Parathyroid adenoma (tissue), 2 donors: ENCODE data around the gene TIAM2.
"Not testable (repeated sequence)": the region's sequence is repeated elsewhere in the genome, so short reads cannot be mapped to it uniquely, and the experiment has no call there.

Source experiments
- H2AFZ ChIP-seq: fragments of 300-600 bp; sonication (generic); one replicate; pipeline ENCODE4 v1.7.0; 2017; ENCODE audit warnings: antibody characterized with exemption, mild to moderate bottlenecking
- H3K27ac ChIP-seq: fragments of 300-600 bp; sonication (generic); one replicate; pipeline ENCODE4 v1.7.0; 2017
- H3K27me3 ChIP-seq: fragments of 300-600 bp; sonication (generic); one replicate; pipeline ENCODE4 v1.7.0; 2017; ENCODE audit warnings: low read length; ENCODE audit not compliant: control insufficient read depth, insufficient read depth
- H3K36me3 ChIP-seq: fragments of 300-600 bp; sonication (generic); one replicate; pipeline ENCODE4 v1.7.0; 2017; ENCODE audit warnings: low read length; ENCODE audit not compliant: control insufficient read depth, insufficient read depth
- H3K4me1 ChIP-seq: fragments of 300-600 bp; sonication (generic); one replicate; pipeline ENCODE4 v1.7.0; 2017; ENCODE audit warnings: control low read depth
- H3K4me2 ChIP-seq: fragments of 300-600 bp; sonication (generic); one replicate; pipeline ENCODE4 v1.7.0; 2017; ENCODE audit warnings: low read length
- H3K4me3 ChIP-seq: fragments of 300-600 bp; sonication (generic); one replicate; pipeline ENCODE4 v1.7.0; 2017; ENCODE audit warnings: low read depth, low read length
- H3K79me2 ChIP-seq: fragments of 300-600 bp; sonication (generic); one replicate; pipeline ENCODE4 v1.7.0; 2017; ENCODE audit warnings: control low read depth
- H3K9ac ChIP-seq: fragments of 300-600 bp; sonication (generic); one replicate; pipeline ENCODE4 v1.7.0; 2017; ENCODE audit warnings: mild to moderate bottlenecking
- H3K9me3 ChIP-seq: fragments of 300-600 bp; sonication (generic); one replicate; pipeline ENCODE4 v1.7.0; 2017; ENCODE audit warnings: low read length; ENCODE audit not compliant: control insufficient read depth
- CTCF ChIP-seq: fragments of 300-600 bp; sonication (generic); IDR thresholded peaks from one replicate; pipeline ENCODE4 v1.7.0; 2017; ENCODE audit warnings: antibody characterized with exemption, mild to moderate bottlenecking
- donor health status: primary hyperparathyroidism.

The TIAM2 gene

DNA sequence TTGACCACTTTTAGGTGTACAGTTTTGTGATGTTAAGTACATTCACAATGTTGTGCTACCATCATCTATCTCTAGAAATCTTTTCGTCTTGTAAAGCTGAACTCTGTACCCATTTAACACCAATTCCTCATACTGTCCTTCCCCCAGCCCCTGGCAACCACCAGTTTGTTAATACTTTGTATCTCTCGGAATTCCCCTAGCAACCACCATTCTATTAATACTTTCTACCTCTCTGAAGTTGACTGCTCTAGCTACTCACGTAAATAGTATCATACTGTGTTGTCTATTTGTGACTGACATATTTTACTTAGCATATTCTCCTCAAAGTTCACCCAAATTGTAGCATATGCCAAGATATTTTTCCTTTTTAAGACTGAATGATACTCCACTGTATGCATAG is 186.4 kb downstream of the TIAM2 start:
- H3K27me3 ChIP-seq, result no peaks in the 10 kb centered on the region
- no peak overlapping the region for H3K27ac ChIP-seq
- no peaks in the 10 kb centered on the region for H3K4me1 ChIP-seq
- no peak overlapping the region for H3K4me2 ChIP-seq
- H3K79me2 ChIP-seq, result no peaks in the 10 kb centered on the region
- H3K9me3 ChIP-seq, result no peaks in the 10 kb centered on the region
- TF ChIP-seq CTCF, result no peak
- no peaks in the 10 kb centered on the region for H3K36me3 ChIP-seq
- H3K9ac ChIP-seq, result no peak overlapping the region
- H3K4me3 ChIP-seq, result no peak overlapping the region
- H2AFZ ChIP-seq, result no peak overlapping the region

GRCh38 chr6:155182103-155182502 is 187.0 kb downstream of the TIAM2 start:
- no peak for TF ChIP-seq CTCF
- H3K27ac ChIP-seq, result no peak overlapping the region

DNA sequence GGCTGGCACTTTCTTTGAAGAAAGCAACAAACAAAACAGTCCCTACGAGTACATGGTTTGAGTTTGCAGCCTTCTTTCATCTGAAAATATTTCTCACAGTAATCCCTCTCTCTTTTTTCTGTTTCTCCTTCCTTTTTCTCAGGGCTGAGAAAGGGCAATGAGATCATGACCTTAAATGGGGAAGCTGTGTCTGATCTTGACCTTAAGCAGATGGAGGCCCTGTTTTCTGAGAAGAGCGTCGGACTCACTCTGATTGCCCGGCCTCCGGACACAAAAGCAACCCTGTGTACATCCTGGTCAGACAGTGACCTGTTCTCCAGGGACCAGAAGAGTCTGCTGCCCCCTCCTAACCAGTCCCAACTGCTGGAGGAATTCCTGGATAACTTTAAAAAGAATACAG is 188.0 kb downstream of the TIAM2 start:
- Histone ChIP-seq H3K4me1 (no peaks in the 10 kb centered on the region), H3K27ac (no peak overlapping the region), H3K9me3 (no peaks in the 10 kb centered on the region), H3K36me3 (no peaks in the 10 kb centered on the region), H2AFZ (no peak overlapping the region), H3K9ac (no peak overlapping the region), H3K4me3 (no peak overlapping the region), H3K27me3 (no peaks in the 10 kb centered on the region), H3K79me2 (no peaks in the 10 kb centered on the region), H3K4me2 (no peak overlapping the region)
- no peak for TF ChIP-seq CTCF

More at GRCh38 chr6:155182103-155182502, 187.0 kb downstream of the TIAM2 start:
- no peak overlapping the region for H3K9ac ChIP-seq
- H3K36me3 ChIP-seq, result no peaks in the 10 kb centered on the region
- H3K4me2 ChIP-seq, result no peak overlapping the region
- H2AFZ ChIP-seq, result no peak overlapping the region
- no peak overlapping the region for H3K4me3 ChIP-seq
- no peaks in the 10 kb centered on the region for H3K79me2 ChIP-seq
- no peaks in the 10 kb centered on the region for H3K27me3 ChIP-seq
- no peaks in the 10 kb centered on the region for H3K9me3 ChIP-seq
- H3K4me1 ChIP-seq, result no peaks in the 10 kb centered on the region

GRCh38 chr6:155185041-155185440 is 189.9 kb downstream of the TIAM2 start:
- not testable (repeated sequence) for H2AFZ ChIP-seq, H3K79me2 ChIP-seq, H3K9me3 ChIP-seq, H3K27ac ChIP-seq, H3K36me3 ChIP-seq, H3K4me3 ChIP-seq, H3K4me2 ChIP-seq, H3K9ac ChIP-seq, H3K27me3 ChIP-seq, H3K4me1 ChIP-seq

DNA sequence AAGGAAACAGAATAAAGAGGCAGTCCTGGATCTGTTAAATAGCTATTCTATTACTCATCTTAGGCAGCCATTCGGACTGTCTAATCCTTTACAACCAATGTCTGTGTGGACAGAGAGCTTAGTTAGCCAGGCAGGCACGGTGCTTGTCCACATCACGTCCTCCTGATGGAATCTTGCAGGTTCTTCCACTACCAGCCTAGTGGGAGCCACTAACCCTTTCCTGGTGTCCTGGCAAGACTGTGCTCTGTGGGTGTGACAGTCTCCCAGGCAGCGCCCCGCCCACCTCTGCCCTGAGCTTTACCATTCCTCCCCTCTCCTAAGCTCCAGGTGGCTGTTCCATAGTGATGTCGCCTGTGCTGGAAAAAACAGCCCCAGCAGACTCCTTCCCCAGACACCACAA is 190.4 kb downstream of the TIAM2 start:
- H3K27me3 ChIP-seq, result no peaks in the 10 kb centered on the region
- no peaks in the 10 kb centered on the region for H3K4me1 ChIP-seq
- H3K9ac ChIP-seq, result no peak overlapping the region
- TF ChIP-seq CTCF, result no peak
- H3K27ac ChIP-seq, result no peak overlapping the region
- no peak overlapping the region for H3K4me2 ChIP-seq
- no peaks in the 10 kb centered on the region for H3K79me2 ChIP-seq
- no peaks in the 10 kb centered on the region for H3K36me3 ChIP-seq
- H3K4me3 ChIP-seq, result no peak overlapping the region
- H2AFZ ChIP-seq, result peak overlapping the region; percentile 45
- H3K9me3 ChIP-seq, result no peaks in the 10 kb centered on the region
